K562 (cell line): ENCODE measurements around the gene BSDC1. TPM values are rescaled to one million over a fixed set of nuclear protein-coding genes. Genes with fewer than 3 reads are reported as not detected.
A peak's percentile ranks its signal among the peaks of the same experiment; 100 is the strongest.

Experiments used
- HDAC1 ChIP-seq, 2 experiments: fragments of 450-650 bp; IDR thresholded peaks; 2 replicates each; pipeline ENCODE4 v1.6.1; 2016 to 2017; ENCODE audit warnings: inconsistent platforms in 1 of 2, mild to moderate bottlenecking in 1 of 2, moderate library complexity in 1 of 2
- MTA3 ChIP-seq: fragments of 450-650 bp; formaldehyde crosslinking; IDR thresholded peaks from 2 replicates; pipeline ENCODE4 v1.6.1; 2017; ENCODE audit warnings: mild to moderate bottlenecking, borderline replicate concordance
- NKRF ChIP-seq: fragments of 450-650 bp; IDR thresholded peaks from 2 replicates; pipeline ENCODE4 v1.6.1; 2016; ENCODE audit warnings: borderline replicate concordance
- PRDM10 ChIP-seq: fragments of 450-650 bp; IDR thresholded peaks from 2 replicates; pipeline ENCODE4 v1.6.1; 2018; ENCODE audit not compliant: partially characterized antibody
- SLC30A9 ChIP-seq: fragments of 250-450 bp; sonication (Bioruptor Pico); IDR thresholded peaks from 2 replicates; pipeline ENCODE4 v1.8.0; 2022; ENCODE audit warnings: mild to moderate bottlenecking, moderate library complexity
- TFAP4 ChIP-seq: sonication (generic); formaldehyde crosslinking; IDR thresholded peaks from 2 replicates; pipeline ENCODE4 v1.8.0; 2022; ENCODE audit warnings: missing genetic modification reagents, mild to moderate bottlenecking, moderate library complexity, borderline replicate concordance
- THRA ChIP-seq: fragments of 450-650 bp; IDR thresholded peaks from 2 replicates; pipeline ENCODE4 v1.6.1; 2017; ENCODE audit warnings: mild to moderate bottlenecking, moderate library complexity
- ZNF121 ChIP-seq: sonication (generic); formaldehyde crosslinking; conservative IDR thresholded peaks from 2 replicates; pipeline ENCODE4 v1.8.0; 2022; ENCODE audit warnings: missing genetic modification reagents
- ZNF232 ChIP-seq: sonication (generic); formaldehyde crosslinking; IDR thresholded peaks from 2 replicates; pipeline ENCODE4 v1.8.0; 2022; ENCODE audit warnings: mild to moderate bottlenecking, missing genetic modification reagents
- polyA plus RNA-seq, 8 experiments: library from polyadenylated mRNA; depleted of rRNA in 4 of 8; stranded (reverse) in 5 of 8; unstranded in 3 of 8; fragments of >200 nt; fragmentation: Nextera tagmentation in 2 of 8; fragmentation: Illumina TruSeq in 1 of 8; extraction: Ambion mirVana in 2 of 8; extraction: Trizol in 1 of 8; gene quantifications; 2 replicates each; pipeline versions ENCODE4 v1.2.1 to v1.2.3, GENCODE V29; 2011 to 2014; ENCODE audit warnings: inconsistent platforms in 1 of 8, missing spikeins in 1 of 8
- total RNA-seq, 7 experiments: library from RNA; depleted of rRNA in 6 of 7; stranded (reverse); fragments of >200 nt in 6 of 7; fragmentation: Illumina TruSeq in 2 of 7; extraction: Trizol in 2 of 7; gene quantifications; 2 replicates each; pipeline versions ENCODE4 v1.2.1 to v1.2.3, GENCODE V29; 2011 to 2021; ENCODE audit warnings: low replicate concordance in 1 of 7
- TF ChIP-seq, protein P1 (sequence below): fragments of 200-800 bp; sonication (Bioruptor generic); IDR thresholded peaks from 2 replicates; pipeline ENCODE4 v1.6.1; 2016; ENCODE audit warnings: missing genetic modification characterization, missing compliant biosample characterization
- TF ChIP-seq, protein P2 (sequence below): fragments of 450-650 bp; IDR thresholded peaks from 2 replicates; pipeline ENCODE4 v1.7.0; 2016; ENCODE audit warnings: borderline replicate concordance

BSDC1 gene
- total and polyA plus RNA-seq, 9 of the 15 experiments (the other 6 are each of a cell fraction or from before 2014, with no cell fraction given): 10.2 to 96.8 (median 73.1) TPM

DNA sequence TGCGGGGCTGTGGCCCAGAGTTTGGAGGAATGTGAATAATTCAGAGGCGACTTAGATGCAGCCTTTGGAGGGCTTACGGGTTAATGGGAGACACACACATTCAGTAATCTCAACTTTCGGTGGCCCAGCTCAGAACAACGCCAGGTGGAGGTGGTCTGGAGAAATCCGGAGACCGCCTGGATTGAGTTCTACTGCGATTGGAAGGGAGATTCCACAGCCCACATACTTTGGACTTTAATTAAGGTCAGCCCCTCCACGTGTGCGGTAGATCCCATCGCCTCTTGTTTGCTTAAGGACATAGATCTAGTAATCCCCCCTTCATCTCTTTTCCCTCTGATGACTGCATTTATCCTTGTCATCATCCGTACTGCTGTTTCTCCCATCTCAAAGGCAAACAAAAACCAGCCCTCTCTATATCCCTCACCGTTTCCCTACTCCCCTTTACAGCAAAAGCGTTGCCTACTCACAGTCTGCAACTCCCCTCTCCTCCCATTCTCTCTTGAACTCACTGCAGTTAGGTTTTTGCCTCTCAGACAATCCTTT lies 720 bp upstream of the BSDC1 start (continued):
- TF ChIP-seq PRDM10 (peak; percentile 88), THRA (no peak), ZNF232 (CRISPR knock-in tag) (0 out of 2 replicates have a peak, but pooled peaks have one; percentile 44), HDAC1 (IDR thresholded peaks at IDR 0.05) (peak in 1 of 2 experiments; percentile 19; a peak in 2 of 4 replicates), NKRF (peak; percentile 75), ZNF121 (CRISPR knock-in tag) (0 out of 2 replicates have a peak, but pooled peaks have one; percentile 27), TFAP4 (CRISPR knock-in tag) (peak; percentile 77; the same call in 1 of the 2 replicates), MTA3 (0 out of 2 replicates have a peak, but pooled peaks have one; percentile 4), SLC30A9 (CRISPR knock-in tag) (no peak)
- TF ChIP-seq, protein P1, sequence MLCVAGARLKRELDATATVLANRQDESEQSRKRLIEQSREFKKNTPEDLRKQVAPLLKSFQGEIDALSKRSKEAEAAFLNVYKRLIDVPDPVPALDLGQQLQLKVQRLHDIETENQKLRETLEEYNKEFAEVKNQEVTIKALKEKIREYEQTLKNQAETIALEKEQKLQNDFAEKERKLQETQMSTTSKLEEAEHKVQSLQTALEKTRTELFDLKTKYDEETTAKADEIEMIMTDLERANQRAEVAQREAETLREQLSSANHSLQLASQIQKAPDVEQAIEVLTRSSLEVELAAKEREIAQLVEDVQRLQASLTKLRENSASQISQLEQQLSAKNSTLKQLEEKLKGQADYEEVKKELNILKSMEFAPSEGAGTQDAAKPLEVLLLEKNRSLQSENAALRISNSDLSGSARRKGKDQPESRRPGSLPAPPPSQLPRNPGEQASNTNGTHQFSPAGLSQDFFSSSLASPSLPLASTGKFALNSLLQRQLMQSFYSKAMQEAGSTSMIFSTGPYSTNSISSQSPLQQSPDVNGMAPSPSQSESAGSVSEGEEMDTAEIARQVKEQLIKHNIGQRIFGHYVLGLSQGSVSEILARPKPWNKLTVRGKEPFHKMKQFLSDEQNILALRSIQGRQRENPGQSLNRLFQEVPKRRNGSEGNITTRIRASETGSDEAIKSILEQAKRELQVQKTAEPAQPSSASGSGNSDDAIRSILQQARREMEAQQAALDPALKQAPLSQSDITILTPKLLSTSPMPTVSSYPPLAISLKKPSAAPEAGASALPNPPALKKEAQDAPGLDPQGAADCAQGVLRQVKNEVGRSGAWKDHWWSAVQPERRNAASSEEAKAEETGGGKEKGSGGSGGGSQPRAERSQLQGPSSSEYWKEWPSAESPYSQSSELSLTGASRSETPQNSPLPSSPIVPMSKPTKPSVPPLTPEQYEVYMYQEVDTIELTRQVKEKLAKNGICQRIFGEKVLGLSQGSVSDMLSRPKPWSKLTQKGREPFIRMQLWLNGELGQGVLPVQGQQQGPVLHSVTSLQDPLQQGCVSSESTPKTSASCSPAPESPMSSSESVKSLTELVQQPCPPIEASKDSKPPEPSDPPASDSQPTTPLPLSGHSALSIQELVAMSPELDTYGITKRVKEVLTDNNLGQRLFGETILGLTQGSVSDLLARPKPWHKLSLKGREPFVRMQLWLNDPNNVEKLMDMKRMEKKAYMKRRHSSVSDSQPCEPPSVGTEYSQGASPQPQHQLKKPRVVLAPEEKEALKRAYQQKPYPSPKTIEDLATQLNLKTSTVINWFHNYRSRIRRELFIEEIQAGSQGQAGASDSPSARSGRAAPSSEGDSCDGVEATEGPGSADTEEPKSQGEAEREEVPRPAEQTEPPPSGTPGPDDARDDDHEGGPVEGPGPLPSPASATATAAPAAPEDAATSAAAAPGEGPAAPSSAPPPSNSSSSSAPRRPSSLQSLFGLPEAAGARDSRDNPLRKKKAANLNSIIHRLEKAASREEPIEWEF (CRISPR knock-in tag): no peak
- TF ChIP-seq, protein P2, sequence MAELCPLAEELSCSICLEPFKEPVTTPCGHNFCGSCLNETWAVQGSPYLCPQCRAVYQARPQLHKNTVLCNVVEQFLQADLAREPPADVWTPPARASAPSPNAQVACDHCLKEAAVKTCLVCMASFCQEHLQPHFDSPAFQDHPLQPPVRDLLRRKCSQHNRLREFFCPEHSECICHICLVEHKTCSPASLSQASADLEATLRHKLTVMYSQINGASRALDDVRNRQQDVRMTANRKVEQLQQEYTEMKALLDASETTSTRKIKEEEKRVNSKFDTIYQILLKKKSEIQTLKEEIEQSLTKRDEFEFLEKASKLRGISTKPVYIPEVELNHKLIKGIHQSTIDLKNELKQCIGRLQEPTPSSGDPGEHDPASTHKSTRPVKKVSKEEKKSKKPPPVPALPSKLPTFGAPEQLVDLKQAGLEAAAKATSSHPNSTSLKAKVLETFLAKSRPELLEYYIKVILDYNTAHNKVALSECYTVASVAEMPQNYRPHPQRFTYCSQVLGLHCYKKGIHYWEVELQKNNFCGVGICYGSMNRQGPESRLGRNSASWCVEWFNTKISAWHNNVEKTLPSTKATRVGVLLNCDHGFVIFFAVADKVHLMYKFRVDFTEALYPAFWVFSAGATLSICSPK: 0 out of 2 replicates have a peak, but pooled peaks have one; percentile 56
